ENCODE results near the gene TSHZ2.

- TF ChIP-seq CTCF (IDR thresholded peaks at IDR 0.05) (no peak), POLR2A (IDR thresholded peaks at IDR 0.05) (no peak)
These were observed 411.8 kb downstream of the TSHZ2 start for GRCh38 chr20:53383916-53384315.

All from vagina (tissue), 2 donors.